C4-2B (cell line): ENCODE data around the gene CENPP.

Source experiments
- H3K27ac ChIP-seq: fragments of 450-650 bp; 2 replicates; pipeline ENCODE4 v1.5.1; 2017
- CTCF ChIP-seq: fragments of 450-650 bp; conservative IDR thresholded peaks from 2 replicates; pipeline ENCODE4 v1.5.1; 2017; ENCODE audit warnings: mild to moderate bottlenecking
- ZFX ChIP-seq: fragments of 450-650 bp; IDR thresholded peaks from 2 replicates; pipeline ENCODE4 v1.6.1; 2017

CENPP gene

GRCh38 chr9:92517046-92517445 is 191.3 kb downstream of the CENPP start:
- TF ChIP-seq CTCF: no peak
- no peak for TF ChIP-seq ZFX
- no peak overlapping the region for H3K27ac ChIP-seq

- TF ChIP-seq CTCF: no peak
- TF ChIP-seq ZFX: no peak
- H3K27ac ChIP-seq: no peak overlapping the region
Measured at GRCh38 chr9:92518199-92518598, 192.4 kb downstream of the CENPP start.

- H3K27ac ChIP-seq: no peak overlapping the region
- TF ChIP-seq ZFX (no peak), CTCF (no peak)
Measured at GRCh38 chr9:92520837-92521236, 195.1 kb downstream of the CENPP start.

- no peak overlapping the region for H3K27ac ChIP-seq
- no peak for TF ChIP-seq CTCF
- no peak for TF ChIP-seq ZFX
Measured at GRCh38 chr9:92522983-92523970, 197.5 kb downstream of the CENPP start.

GRCh38 chr9:92524881-92525280 is 199.1 kb downstream of the CENPP start:
- H3K27ac ChIP-seq: no peak overlapping the region
- TF ChIP-seq CTCF: no peak
- no peak for TF ChIP-seq ZFX

GRCh38 chr9:92525306-92525705 is 199.6 kb downstream of the CENPP start:
- no peak overlapping the region for H3K27ac ChIP-seq
- no peak for TF ChIP-seq CTCF
- TF ChIP-seq ZFX: no peak

- H3K27ac ChIP-seq: no peak overlapping the region
- TF ChIP-seq ZFX (no peak), CTCF (no peak)
Measured at GRCh38 chr9:92527291-92527828, 201.6 kb downstream of the CENPP start.
